Measurements from ENCODE around the gene EEF1AKMT2. TPM values are rescaled to one million over a fixed set of nuclear protein-coding genes. Genes with fewer than 3 reads are reported as not detected.
"Not testable (repeated sequence)": the region's sequence is repeated elsewhere in the genome, so short reads cannot be mapped to it uniquely, and the experiment has no call there.

Gene EEF1AKMT2
- total RNA-seq (2014; rRNA removed; shearing (Covaris generic)) = 22.8 and 32.3 TPM in 2 replicates

DNA sequence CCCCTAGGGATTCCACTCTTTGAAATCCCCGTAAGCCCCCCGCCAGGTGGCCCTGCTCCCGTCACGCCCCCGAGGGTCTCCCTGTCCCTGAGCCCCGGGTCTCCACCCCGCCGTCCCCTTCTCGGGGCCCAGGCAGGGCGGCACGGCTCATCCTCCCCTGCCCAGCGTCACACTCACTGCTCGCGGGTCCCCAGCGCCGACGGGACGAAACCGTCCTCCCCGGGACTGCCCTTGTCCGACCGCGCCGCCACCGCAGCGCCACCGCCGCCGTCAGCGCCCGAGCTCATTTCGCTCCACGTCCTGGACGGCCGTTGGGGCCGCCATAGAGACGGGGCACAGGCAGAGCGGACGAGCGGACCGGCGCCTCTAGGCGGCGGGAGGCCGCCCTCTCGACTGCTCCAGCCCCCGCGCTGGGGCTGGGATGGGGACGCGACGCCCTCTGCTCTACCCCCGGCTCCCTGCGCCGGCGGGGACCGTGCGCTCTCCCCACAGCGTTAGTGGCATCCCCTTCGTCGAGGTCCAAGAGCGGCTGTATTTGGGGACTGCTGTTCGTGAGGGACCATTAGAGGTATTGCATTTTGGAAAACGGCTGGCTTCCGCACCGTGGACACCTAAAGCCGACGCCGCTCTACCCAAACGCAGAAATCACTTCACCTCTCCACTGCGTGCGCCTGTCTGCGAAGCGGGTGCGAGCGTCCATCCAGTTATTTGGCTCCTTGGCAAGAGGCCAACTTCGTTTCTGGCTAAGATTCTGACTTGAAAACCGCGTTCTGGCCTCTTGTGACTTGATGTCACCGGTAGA, at the start of gene EEF1AKMT2:
Gene EEF1AKMT2 (minus strand): TSS at position 341 of the 802 bp plus-strand sequence. CDS start 54 bp downstream, at position 287.
- DNase-seq (ENCODE audit: low spot score) = peak; percentile 69

DNA sequence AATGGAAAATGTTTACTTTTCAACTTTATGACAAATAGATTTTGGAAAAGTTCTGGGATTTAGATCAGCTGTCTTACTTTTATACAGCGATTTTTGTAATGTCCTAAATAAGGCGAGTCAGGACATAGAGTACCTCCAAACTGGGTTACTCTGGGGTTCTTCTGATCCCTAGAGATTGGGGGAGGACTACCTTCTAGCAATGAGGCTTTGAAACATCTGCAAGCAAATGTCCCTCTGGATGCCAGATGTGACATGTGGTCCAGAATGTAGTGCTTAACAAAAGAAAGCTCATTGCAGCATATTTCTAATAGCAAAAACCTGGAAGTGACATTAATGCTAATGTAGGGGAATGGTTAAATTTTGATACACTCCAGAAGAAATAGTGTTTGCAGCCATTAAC, 46.0 kb upstream of the EEF1AKMT2 start:
- DNase-seq (ENCODE audit: low spot score) = no peak

DNA sequence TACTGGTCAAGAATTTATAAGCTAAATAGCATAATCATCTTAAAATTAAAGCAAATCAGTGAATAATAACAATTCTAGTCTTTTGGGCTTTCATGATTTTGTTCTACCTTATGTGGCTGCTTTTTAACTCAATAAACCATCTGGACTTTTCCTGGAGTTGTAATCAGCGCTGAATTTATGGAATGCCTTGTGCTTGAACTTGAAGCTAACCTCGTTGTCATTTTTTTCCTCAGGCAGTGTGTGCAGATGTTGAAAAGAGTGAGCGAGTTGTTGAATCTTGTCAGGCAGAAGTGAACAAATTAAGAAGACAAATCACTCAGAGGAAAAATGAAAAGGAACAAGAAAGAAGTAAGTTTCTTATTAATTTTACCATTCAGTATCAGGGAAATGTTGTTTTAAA, 39.4 kb upstream of the EEF1AKMT2 start:
- no peak for DNase-seq (ENCODE audit: low spot score)

DNA sequence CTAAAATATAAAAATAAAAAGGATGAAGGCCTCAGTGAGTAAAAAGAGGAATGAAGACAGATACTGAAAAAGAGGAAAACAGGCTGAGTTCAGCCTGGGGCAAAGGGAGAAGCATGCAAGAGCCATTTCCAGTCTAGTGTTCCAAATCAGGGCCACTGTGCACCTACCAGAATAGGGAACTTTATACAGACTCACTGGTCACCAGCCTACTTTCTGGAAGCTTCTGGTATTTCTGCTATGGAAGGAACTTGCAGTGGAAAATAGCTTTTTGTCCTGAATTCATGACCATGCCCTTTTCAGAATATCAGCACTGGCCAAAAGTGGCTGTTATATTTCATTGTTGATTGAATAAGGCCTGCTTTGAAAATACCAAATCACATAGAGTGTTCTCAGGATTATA, 38.8 kb upstream of the EEF1AKMT2 start:
- no peak for DNase-seq (ENCODE audit: low spot score)

DNA sequence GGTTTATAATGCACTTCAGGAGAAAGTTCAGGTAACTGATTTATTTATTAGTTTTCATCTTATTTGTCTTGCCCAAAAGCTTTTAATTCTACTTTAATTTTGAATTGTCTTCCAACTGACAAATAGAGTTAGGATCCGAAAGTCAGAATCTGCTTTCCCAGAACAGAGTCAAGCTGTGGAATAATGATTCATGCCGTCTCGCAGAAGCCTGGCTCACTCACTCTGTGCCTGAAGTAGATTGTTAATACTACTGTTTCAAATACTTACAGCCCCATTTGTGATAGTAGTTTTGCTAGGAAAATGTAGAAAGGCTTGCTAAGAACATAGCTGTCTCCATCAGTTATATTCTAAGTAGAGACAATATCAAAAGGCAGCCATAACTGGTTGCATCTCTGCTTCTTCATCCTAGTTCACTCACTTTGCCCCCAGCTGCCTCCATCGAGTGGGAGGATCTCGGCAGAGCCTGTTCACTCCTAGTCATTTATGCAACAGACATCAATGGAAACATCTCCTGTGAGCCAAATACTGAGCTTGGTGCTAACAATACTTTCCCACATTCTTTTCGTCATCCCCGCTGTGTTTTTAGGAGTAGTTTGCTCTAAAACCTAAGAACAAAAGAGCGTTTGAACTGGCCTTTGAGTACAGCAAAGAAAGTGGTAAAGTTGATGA, 37.9 kb upstream of the EEF1AKMT2 start:
- DNase-seq (ENCODE audit: low spot score) = no peak

DNA sequence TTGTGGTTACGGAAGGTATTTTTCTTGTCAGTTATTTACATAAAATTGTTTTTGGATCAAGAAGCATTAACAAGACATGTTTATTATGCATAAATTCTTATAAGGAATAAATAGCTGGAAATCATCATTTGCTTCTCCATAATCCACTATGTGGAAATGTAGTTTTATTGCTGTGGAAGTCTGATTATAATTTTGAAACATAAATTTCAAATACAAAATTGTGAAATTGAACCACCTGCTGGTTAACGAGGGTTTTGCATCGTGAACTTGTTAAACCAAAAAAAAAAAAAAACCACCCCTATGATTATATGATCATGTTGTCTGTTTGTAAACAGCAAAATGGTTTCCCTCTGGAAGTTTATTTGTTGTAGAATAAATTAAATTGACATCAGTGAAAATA, 35.8 kb upstream of the EEF1AKMT2 start:
- DNase-seq (ENCODE audit: low spot score) = no peak

DNA sequence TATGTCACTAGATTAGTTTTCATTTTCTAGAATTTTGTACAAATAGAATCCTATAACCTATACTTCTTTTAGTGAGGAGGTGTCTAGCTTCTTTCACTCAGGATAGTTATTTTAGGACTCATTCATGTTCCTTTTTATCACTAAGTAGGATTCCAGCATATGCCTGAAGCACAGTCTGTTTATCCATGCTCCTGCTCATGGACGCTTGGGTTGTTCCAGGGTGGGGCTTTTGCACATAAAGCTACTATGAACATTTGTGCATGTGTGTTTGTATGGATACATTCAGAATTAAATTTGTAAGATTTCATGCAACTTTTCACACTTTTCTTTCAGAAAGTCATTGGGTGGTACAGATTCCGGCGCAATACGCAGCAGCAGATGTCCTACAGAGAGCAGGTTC, 34.6 kb upstream of the EEF1AKMT2 start:
- DNase-seq (ENCODE audit: low spot score) = no peak

DNA sequence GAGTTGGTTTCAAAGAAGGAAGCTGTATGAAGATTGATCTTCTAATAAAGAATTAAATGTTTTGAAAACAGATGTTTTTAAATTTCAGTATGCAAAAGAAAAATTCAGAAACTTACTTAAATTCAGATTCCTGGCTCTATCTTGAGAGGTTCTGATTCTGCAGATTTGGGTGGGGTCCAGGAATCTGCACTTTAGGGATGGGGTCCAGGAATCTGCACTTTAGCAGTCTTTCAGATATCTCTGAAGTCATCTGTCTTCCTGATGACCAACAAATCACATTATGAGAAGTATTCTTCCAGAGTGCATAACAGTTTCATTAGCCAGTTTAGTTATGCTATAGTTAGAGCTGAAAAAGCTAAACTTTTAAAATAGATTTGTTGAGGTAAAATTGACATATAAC, 34.0 kb upstream of the EEF1AKMT2 start:
- DNase-seq (ENCODE audit: low spot score) = no peak

DNA sequence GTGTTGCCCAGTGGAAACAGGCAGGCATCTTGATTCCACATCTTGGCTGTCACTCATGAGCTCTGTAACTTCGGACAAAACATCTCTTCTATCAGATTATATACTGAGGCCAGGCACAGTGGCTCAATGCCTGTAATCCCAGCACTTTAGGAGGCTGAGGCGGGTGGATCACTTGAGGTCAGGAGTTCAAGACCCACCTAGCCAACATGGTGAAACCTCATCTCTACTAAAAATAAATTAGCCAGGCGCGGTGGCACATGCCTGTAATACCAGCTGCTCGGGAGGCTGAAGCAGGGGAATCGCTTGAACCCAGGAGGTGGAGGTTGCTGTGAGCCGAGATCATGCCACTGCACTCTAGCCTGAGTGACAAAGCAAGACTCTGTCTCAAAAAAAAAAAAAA, 33.2 kb upstream of the EEF1AKMT2 start:
- DNase-seq (ENCODE audit: low spot score) = not testable (repeated sequence)

DNA sequence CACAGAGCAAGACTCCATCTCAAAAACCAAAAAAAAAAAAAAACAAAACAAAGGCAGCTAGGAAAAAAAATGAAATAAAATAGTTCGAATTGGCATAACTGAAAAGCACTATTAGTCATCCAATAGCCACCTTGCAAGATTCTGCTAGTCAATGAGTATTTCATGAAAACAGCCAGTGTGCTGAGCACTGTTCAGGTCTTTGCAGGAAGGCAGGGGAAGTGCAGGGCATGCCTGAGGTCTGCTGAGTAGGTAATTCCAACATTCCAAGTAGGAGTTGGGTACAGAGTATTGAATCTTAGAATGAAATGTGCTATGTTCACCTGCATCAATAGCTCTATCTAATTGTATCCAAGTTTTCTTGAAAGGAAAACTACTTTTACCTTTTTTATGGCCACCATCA, 32.8 kb upstream of the EEF1AKMT2 start:
- DNase-seq (ENCODE audit: low spot score) = no peak

DNA sequence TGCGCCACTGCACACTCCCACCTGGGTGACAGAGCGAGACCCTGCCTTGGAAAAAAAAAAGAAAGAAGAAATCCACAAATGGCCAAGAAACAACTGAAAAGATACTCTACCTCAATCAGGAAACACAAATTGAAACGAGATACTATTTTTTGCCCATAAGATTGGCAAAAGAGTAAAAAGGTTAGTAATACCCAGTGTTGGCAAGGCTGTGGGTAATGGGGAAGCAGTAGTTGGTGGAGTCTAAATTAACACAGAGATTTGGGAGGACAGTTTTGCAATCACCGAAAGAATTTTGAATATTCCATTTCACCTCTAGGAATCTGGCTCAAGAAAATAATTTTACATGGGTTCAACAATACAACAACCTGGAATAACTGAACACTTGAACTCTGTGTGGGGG, 29.8 kb upstream of the EEF1AKMT2 start:
- no peak for DNase-seq (ENCODE audit: low spot score)

DNA sequence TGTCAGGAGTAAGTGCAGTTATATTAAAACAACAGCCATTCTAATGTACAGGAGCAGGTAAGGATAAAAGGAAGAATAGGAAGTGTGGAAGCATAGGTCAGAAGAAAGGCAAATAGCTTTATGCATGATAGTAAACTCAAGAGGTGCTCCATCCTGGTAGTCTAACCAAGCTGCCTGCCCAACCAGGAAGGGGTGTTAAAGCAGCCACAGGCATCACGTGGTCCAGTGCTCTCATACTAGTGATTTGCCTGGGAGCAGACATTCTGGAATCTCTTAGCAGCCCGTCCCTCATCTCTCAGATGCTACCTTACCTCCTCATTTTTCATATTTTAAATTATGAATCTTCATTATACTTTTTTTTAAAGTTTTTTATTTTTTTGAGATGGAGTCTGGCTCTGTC, 28.4 kb upstream of the EEF1AKMT2 start:
- DNase-seq (ENCODE audit: low spot score) = no peak

DNA sequence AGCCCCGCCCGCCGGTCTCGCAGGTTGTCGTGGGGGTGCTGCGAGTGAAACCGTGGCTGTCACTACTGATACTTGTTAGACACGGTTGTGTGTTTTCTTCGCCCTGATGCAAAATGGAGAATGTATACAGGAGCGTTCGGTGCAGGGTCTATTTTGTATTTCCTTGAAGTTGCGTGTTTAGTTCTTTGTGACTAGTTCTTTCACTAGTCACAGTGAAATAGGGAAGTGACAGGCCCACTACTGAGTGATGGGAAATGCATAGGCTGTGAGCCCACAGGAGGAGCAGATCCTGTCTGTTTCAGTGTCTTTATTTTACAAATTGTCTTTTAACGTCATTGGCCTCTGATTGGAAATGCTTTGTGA, 10.6 kb upstream of the EEF1AKMT2 start:
- DNase-seq (ENCODE audit: low spot score) = no peak

DNA sequence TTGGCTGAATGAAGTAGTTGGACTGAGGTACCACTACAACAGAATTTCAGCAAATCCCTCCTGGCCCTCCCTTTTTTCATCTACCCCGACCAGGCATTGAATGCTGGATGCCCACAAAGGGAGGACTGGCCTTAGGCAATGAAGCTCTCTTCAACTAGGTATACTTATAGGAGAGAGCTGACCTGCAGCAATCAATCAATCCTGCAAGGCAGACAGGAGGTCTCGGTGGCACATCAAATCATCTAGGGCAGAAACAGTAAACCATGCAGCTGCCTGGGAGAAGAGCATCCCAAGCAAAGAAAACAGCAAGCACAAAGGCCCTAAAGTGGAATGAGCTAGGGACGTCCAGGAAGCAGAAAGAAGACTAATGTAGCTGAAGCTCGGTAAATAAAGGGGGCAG, 7.5 kb upstream of the EEF1AKMT2 start:
- no peak for DNase-seq (ENCODE audit: low spot score)

DNA sequence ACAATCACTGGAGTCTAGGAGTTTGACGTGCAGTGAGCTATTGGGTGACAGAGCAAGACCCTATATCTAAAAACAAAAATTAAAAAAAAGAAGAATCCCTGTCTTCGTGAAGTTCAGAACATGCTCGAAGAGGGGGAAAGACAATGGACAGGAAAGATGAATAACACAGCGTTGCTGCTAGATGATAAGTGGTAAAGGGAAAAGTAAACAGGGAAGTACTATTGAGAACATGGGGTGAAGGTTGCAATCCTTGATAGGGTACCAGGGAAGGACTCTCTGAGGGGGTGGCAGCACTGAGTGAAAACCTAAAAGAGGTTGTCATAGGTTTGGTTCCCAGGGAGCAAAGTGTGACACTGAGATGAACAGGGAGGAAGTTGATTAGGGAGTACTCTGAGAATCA, 7.1 kb upstream of the EEF1AKMT2 start:
- DNase-seq (ENCODE audit: low spot score) = no peak

DNA sequence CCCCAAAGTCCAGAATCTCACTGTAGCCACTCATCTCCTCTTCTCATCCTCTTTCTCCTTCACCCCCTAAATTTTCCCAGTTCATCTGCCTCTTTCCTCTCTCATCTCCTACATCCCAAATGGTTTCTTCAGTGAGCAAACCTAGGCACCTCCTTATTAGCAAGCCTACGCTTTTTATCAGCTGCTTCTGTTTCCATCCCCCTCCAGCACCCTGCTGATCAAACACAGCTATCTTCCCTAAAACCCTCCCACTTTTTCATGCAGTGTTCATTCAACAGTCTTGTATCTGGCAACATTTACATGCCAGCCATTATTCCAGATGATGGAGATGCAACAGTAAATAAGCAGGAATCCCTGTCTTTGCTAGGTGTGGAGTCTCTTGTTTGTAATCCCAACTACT, 6.7 kb upstream of the EEF1AKMT2 start:
- no peak for DNase-seq (ENCODE audit: low spot score)

DNA sequence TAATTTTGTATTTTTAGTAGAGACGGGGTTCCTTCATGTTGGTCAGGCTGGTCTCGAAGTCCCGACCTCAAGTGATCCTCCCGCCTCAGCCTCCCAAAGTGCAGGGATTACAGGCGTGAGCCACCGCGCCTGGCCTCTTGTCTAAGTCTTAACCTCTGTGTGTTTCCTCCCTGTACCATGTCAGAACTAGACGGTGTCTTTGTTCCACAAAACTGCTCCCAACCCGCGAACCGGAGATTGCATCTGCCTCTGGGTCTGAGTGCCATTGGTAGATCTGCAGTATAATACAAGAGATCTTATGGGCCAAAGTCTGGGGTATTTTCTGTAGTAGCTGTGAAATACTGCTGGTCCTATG, 1.3 kb upstream of the EEF1AKMT2 start:
- no peak for DNase-seq (ENCODE audit: low spot score)

DNA sequence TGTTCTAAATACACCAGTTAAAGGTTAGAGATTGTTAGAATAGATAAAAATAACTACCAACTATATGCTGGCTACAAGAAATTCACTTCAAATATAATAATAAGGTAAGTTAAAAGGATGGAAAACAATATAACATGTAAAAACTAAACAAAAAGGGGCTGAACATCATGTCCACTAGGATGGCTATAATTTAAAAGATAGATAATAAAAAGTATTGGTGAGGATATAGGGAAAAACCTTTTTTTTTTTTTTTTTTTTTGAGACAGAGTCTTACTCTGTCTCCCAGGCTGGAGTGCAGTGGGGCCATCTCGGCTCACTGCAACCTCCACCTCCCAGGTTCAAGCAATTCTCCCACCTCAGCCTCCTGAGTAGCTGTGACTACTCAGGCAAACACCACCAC, 8.8 kb downstream of the EEF1AKMT2 start:
- DNase-seq (ENCODE audit: low spot score) = not testable (repeated sequence)

DNA sequence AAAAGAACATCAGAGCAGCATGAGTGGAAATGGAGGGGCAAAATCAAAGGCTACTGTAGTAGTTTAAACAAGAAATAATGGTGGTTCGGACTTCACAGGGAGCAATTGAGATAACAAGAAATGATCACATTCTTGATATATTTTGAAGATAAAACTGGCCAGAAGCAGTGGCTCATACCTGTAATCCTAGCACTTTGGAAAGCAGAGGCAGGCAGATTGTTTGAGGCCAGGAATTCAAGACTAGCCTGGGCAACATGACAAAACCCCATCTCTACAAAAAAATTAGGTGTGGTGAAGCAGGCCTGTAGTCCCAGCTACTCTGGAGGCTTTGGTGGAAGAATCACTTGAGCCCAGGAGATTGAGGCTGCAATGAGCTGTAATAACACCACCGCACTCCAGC, 22.9 kb downstream of the EEF1AKMT2 start:
- DNase-seq (ENCODE audit: low spot score) = no peak

DNA sequence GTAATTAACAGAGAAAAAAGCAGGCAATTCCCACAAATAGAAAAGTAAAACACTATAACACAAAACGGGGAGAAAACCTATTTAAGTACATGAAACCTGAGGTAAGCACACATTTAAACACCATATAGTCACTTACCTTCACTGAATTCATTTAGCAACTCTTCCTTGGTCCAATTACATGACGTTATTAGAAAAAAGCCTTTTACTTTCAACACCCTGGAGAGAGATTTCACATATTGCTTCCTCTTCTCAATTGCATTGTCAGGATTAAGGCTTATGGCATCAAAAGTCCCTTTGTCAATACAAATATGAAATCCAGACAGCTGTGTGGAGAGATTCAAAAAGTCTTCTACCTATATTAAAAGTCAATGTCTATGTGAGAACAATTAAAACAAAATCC, 26.4 kb downstream of the EEF1AKMT2 start:
- no peak for DNase-seq (ENCODE audit: low spot score)

DNA sequence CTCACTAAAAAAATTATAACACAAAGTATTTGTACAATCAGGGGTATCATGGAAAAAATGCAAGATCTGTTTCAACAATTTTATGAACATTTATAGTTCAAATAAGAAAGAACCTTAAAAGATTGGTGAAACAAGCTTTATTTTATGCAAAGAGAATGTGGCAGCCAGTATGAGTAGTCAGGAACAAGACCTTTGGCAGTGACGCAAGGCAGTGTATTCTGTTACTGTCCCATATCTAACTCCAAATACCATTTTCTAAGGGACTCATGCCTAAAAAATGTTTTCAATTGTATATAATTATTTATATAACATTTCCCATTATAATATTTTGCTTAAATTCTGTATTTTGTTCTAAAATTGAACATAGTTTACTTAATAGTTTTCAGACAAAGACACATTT, 28.4 kb downstream of the EEF1AKMT2 start:
- DNase-seq (ENCODE audit: low spot score) = no peak

DNA sequence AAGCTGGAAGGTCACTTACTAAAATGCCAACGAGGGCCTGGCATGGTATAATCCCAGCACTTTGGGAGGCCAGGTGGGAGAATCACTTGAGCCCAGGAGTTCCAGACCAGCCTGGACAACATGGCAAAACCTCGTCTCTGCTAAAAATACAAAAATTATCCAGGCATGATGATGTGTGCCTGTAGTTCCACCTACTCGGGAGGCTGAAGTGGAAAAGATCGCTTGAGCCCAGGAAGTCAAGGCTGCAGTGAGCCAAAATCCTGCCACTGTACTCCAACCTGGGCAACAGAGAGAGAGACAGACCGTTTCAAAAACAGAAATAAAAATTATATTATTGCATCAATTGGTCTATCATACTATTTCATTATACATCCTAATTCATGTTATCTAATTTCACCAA, 29.4 kb downstream of the EEF1AKMT2 start:
- no peak for DNase-seq (ENCODE audit: low spot score)

DNA sequence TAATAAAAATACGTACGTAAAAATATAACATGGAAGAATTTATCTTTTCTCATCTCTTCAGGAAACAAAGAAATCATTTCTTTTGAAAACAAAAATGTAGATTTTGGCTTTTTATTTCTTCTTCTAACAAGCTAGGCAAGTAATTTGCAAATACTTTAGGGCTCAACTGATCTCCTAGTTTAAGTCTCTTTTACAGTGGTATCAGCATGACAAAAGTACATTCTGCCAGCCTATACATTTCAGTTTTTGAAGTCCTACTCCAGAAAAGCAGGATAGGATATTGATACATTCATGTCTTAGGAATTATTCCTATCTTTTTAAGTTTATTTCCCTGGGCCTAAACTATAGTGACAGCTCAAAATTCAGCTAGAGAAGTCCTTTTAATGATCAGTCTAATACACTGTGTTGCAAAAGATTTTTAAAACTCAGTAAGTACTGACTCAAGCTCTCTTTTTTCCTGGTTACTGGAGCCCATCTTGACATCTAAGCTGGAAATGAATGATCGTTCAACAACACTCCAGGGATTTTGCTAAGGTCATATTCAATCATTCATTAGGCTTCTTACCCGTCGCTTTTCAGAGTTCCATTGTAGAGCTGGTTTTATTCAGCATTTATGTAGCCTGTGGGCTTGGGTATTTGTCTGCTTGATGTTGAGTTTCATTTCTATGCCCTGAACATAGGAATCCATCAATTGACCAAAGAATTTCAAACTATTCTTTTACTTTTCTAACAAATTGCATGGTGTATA, 35.4 kb downstream of the EEF1AKMT2 start:
- no peak for DNase-seq (ENCODE audit: low spot score)
